AML-193 (cell line): ENCODE results near the gene EIF4E3.

Experiments used
- DNase-seq, 2 experiments: peaks; one replicate each; lab custom pipeline; 2025; lab: John Stamatoyannopoulos, UW

Gene EIF4E3

DNA sequence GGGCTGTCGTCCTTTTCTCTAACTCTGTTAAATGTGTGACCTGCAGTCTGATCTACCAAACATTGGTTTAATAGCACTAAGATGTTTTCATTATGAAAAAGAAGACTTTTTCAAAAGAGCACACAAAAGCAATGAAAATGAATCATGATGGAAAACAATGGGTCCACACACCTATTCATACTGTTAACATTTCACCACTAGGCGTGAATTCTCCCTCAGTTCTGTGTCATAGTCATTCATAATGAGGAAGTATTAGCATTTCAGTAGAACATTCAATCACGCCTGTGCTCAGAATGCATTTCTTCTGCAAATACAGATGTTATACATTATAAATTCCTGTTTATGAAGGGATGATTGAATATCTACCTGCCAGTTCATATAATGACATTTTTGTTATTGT lies 35.9 kb downstream of the EIF4E3 start:
- peak in 1 of 2 experiments; percentile 33 for DNase-seq

DNA sequence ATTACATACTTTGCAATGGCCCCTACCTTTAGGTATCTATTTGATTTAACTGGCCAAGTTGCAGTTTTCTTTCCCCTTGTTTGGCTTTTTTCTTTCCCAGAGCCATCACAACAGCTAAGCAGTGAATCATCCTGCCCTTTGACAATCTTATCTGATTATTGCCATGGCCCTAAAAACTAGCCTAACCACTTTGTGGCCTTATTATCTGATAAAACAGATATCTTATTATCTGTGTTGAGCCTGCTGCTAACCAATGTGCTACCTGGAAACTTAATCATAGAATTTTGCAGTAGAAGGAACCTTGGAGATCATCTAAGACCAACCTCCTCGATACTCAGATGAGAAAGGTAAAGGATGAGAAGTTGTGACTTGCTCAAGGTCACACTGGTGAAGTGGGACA lies 37.1 kb downstream of the EIF4E3 start:
- DNase-seq = no peak

DNA sequence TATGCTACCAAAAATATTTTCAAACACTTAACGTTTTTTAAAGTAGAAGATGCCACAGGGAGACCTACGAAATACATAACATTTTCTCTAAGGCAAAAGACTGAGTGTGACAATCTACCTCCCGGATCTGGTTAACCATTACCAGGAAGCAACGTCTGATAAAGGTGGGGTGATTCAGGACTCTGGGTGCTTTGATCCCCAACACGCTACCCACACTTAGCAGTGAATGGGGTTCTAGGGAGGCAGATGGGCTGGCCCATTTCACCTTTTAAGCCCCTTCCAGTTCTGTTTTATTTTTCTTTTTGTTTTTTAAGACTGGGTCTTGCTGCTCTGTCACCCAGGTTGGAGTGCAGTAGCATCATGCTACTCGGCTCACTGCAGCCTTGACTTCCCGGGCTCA lies 39.5 kb downstream of the EIF4E3 start:
- DNase-seq = no peak

DNA sequence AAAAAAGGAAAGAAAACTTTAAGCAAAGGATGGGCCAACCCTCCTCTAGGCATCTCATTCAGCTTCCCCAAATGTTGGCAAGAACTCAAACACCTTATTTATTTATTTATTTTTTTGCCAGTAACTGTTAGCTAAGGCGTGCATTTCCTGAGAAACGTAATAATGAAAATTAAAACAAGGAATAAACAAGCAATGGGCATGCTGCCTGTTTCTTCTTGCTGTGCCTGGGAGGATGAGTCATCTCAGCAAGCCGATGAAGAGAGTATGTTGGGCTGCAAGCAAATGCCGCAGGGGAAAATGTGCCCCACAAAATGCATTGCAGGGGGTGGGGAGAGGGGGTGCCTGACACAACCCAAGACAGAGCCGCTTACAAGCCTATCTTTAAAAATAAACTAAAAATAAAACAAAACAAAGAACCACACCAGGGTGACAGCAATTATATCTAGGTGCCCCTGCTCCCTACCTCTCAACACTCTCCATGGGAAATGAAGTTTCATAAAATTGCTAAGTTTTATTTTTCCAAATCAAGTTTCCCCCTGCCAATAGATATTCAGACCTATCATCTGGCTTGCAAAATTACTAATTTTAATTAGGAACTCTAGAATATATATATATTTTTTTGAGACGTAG lies 40.3 kb downstream of the EIF4E3 start:
- no peak for DNase-seq

DNA sequence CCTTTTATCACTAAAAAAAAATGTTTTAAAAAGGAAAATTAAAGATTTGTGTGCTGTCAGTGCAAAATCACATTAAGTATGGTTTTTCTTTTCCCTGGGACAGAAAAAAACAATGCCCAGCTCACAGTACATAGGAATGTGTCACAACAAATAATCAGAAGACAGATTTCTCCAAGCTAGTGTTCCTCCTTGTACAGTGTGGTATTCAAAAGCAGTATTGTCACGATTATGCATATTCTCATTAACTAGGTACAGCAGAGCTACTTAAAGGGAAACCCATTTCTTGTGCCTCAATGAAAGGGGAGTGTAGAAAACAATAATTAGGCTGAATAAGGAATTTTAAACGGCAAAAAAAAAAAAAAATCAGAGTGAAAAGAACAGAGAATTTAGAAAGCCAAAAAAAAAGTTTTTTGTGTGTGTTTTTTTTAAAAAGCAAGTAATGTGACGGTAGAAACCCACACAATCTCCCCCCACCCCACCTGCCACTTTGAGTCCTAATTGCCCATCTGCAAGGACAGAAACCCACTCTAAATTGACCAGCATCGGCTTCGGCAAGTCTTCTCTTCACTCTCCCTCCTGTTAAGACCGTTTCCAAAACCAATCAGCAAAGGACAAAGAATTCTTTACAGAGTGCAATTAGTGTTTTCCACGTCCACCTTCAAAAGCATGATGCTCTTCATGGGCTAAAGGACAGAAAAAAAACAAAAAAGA lies 41.0 kb downstream of the EIF4E3 start:
- no peak for DNase-seq

DNA sequence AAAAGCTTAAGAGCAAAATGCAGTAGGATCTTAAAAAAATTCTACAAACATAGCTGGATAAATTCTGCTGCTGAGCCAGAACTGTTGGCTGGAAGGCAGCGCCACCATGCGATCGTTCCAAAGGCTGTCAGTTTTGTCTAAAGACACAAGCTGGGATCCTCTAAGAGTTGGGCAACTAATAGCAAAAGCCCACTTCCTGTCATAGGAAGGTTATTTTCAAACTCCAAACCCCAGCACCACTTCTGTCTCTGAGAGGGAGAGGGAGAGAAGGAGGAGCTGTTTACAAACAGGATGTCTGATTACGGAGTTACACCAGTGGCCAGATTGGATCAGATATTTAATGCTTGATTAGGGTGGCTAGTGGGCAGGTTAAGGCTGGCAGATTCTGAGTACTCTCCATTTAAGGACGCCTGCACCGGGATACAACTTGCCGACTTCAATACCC lies 44.0 kb downstream of the EIF4E3 start:
- DNase-seq = peak; percentile 87 to 90

DNA sequence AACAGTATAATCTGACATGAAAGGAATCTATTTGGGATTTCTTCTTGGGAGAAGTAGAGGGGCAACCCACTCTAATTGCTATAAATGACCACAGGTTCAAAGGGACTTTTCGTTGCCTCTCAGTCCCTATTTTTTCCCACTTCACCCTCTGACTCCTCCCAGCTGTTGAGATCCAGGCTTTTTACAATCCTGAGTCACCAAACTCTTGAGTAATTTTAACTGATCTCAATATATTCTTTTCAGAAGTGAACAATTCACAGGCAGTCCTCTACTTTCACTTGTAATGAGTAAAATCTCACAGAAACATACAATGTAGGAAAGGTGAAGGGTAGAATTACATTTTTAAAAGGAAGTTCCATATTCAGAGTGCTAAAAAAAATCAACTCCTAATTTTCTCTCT lies 44.6 kb downstream of the EIF4E3 start:
- DNase-seq = no peak

DNA sequence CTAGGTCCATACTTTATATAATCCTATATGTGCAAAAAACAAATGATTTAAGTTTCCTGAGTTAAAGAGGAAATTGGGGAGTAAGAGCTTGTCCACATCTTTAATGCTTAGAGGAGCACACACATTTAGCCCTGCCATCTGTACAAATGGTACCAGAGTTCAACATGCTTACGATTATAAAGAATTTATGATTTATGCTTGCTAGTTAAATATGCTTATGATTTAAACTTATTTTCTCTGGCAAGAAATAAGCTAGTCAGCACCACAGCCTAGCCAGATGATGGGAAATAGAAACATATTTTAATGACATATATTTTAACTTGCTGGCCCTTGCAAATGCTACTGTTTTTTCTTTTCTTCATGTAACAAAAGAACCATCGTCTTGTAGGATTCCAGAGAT lies 48.3 kb downstream of the EIF4E3 start:
- no peak for DNase-seq

DNA sequence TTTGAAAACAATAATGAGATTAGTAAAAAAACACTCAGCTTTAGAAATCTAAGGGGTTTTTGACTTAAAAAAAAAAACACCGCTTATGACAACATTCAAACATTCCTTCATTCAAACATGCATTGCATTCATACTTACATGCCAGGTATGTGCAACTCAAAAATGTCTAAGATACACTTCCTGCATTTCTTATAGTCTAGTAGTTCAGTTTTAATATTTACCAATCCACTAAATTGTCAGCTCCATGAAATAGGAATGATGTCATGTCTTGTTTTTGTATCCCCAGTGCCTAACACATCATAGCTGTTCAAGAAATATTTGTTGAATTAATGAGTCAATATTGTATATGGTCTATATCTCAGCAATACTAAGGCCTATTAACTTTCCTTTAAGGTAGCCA lies 51.7 kb downstream of the EIF4E3 start:
- DNase-seq = no peak

DNA sequence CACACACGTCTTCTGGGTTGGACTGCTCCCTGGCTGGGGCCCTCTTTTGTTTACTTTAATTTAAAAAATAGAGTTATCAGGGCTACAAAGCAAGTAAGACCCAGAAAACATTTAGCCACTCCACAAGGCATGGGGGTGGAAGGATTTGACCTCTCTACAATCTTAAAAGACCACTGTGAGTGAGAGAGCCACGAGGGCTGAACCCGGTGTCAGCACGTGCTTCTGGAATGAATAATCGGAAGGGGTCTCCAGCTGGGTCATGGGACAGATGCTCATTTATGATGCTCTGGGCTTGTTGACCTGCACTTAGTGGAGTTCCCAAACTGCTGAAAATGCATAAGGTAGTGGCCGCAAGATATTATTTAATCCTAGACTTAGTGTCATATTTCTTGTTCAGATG lies 52.4 kb downstream of the EIF4E3 start:
- no peak for DNase-seq

DNA sequence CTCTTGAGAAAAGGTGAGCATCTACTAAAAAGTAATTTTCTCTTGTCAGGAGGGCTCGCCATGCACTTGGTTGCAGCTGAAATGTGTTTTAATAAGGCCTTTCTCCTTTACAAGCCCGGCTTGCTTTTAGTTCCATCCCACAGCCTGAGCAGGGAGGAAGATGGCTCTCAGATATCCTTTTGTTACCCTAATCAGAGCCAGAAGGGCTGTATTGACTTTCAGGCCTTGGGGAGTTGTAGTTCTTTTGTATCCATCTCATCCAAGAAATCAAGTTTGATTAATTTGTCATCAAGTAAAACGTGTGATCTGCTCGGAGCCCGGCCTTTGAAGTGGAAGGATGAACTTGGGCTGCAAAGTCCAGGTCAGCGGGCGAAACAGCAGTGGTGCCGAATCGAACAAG lies 52.9 kb downstream of the EIF4E3 start:
- DNase-seq = no peak

DNA sequence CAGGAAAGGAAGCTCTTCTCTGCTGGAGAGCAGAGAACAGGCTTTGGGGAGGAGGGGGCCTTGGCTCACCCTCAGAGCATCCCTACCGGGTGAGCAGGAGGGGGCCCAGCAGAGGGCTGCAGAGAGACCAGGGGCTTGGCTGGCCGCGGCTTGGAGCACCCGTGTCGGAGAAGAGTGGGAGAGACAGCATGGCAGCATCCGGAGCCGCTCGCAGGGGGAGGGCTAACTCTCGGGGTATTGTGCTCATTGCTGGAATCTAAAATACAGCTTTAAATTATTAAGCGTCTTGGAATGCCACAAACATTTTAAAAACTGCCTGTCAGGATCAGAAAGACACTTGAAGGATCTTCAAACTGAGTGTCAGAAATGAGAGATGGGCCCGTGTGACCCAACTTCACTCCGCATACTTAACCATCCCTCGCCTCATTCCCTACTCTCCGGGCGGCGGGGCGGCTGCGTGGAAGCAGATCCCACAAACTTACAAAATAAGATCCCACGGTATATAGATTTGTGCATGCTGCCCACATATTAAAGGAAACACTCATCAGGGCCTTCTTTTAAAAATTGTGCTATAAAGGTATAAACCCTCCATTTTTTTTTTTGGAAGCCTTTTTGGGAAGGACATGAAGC lies 53.9 kb downstream of the EIF4E3 start:
- DNase-seq = no peak

DNA sequence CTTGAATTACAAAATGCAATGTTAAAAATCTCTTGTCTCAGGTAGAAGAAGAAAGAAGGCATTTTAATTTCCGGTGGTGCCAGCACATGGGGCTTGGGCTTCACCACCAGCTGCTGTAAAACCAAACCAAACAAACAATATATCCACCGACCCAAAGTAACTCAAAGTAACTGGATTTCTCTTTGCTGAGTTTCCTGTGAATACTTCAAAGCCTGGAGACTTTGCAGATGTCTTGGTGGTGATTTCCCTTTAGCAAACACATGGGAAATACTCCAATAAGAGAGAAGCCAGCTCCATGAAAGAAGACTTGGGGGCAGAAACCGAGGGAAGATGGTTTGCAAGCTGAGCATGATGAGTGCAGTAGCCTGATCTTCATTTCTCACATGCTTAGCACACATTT lies 62.6 kb downstream of the EIF4E3 start:
- DNase-seq = no peak

DNA sequence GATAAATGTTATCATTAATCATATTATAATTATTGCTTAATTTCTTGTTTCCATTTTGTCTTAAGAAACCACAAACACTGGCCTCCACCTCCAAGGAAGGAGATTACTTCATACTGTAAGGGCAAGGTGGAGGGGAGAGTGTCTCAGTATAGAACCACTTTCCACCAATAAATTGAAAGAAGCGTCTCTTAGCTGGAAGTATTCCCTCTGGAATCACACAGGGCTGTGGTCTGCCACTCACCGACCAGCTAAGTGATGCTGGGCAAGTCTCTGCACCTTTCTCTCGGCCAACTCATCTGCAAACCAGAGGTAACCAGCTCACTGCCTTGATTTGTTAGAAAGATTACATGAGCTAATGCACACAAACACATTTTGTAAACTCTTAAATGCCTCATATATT lies 63.1 kb downstream of the EIF4E3 start:
- no peak for DNase-seq

DNA sequence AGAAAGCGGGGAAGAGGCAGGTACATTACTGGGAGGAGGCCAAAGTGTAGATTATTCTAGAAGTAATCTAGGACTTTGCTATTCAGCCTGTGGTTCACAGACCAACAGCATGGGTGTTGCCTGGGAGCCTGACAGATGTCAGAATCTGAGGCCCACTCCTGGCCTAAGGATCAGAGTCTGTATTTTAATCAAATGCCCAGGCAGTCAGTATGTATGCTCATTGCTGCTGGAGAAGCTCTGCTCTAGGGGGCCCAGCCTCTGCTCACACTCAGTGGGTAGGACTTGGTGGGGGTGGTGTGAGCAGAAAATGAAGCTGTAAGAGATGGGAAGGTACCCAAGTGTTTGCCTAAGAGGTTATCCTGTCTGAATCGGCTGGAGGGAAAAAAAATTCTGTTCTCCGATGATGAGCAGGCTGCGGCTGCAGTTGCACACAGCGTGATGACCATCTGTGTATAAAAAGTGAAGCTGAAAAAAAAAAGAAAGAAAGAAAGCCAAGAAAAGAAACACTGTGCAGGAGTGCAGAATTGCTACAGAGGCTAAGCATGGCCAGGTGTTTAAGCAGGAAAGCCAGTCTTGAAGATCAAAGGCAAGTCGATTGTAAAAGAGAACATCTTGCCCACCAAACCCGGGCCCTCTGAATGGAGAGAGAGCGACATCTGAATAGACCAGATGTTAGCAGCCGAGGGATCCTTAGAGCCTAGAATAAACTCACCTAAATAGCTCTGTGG lies 65.2 kb downstream of the EIF4E3 start:
- DNase-seq = no peak

DNA sequence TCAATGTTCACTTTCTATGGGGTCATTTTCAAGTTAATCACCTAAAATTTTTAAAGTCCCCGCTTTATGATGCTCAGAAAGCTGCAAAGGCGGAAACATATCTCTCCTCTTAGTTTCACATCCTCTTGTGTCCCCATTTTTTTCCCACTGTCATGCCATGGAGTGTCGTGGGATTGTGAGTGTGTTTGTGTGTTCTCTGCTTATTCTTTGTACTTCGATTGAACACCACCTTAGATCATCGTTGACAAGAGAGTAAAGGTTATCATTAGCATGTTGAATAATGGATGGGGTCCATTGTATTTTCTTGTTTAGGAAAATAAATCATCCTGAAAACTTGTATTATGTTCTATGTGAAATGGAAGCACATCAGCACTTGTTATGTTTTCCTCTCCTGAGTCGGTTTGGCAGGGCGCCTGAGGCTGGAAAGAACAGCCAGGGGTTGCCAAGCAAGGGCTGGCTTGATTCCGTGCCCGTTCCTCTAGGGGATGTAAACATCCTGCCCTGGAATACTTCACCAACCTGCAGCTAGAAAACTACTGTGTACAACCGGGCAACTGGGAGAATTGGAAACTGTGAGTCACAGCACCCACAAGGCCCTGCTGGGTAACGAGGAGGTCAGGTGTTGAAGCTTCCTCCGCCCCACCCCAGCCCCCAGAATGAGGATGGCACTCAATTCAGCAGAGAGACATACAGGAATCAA lies 67.2 kb downstream of the EIF4E3 start:
- DNase-seq = no peak

DNA sequence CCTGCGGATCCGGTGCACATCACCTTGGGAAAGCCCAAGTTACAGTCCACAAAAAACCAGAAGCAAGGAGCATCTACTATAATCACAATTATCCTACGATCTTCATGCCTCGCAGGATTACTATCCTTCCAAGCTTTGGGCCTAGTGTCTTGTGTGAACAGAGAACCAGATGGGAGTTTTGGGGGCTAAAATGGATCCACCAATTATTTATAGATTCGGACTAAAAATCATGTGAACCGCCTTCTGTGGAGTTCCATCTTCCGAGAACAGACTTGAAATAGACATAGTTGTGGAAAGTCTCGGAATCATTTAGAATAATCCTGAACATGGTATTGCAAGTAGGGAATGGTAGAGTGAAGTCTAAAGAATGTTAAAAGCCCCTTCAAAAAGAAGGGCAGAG lies 70.1 kb downstream of the EIF4E3 start:
- DNase-seq = no peak

DNA sequence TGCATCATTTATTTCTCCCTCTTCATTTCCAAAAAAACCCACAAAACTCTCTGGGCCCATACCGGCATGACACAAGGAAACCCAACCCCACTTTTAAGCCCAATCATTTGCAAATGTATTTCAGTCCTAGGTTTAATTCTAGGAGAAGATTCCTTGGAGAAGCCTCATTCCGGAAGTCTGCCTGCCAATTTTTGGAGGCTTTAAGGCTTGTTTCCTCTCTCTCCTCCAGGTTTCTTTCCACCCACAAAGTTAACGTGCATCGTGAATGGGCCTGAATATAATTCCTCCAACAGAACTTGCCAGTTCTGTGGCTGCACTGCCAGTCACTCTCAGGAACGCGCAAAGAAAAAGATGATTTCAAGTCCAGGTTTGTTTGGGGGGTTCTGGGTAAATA lies 71.8 kb downstream of the EIF4E3 start:
- no peak for DNase-seq

DNA sequence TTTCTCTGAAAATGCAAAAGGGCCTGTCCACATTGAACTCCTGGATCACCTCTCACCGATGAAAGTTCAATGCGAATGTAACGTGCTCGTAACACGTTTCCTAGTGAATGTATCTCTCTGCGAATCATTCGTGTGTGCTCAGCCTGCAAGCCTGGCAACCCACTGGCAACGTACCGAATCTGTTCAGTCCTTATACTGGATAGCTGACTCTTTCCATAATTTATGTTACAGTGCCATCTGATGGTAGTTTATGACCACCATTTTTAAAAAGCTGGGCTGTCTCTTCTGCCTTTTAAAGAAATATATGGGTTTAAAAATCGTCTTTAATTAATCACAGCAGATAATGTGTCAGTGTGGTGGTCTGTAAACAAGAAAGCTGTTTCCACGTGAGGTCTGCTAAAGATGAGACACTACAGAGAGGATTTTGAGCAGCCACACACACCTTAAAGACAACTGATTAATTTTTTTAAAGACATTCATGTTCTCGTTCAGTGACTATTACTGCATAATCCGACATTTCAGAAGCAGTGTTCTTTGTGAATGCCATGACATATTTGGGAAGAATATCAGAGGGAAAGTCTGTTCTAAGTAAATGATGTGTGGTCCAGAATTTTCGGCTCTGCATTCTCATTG lies 72.3 kb downstream of the EIF4E3 start:
- peak; percentile 62 to 72 for DNase-seq

DNA sequence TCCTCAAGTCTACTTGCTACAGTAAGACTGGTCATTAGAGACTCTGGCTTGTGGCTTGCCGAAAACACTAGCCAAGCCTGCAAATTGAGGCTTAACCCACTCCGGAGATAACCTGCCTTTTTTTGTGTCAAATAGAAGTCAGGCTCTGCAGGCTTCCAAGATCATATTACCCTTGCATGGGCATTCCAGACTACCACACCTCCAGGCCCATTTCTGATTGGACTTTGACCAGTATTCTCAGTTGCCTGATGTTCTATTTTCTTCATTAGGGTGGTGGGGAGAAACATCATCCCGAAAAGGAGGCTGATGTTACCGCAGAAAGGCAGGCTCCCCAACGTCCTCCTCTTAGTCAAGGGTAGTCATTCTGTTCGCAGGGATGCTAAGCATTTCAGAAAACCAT lies 73.6 kb downstream of the EIF4E3 start:
- no peak for DNase-seq

DNA sequence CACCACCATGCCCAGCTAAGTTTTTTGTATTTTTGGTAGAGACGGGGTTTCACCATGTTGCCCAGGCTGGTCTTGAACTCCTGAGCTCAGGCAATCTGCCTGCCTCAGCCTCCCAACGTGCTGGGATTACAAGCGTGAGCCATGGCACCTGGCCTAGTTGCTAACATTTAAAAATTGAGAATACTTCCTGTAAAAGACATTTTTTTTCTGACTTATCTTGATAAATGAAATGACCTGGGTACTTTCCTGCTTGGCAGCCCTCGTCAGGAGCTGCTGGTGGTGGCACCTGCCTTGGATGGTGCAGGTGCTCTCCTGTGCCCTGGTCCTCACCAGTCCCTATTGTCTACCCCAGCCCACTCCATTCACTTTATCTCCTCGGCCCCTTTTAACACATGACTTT lies 74.8 kb downstream of the EIF4E3 start:
- DNase-seq = no peak

DNA sequence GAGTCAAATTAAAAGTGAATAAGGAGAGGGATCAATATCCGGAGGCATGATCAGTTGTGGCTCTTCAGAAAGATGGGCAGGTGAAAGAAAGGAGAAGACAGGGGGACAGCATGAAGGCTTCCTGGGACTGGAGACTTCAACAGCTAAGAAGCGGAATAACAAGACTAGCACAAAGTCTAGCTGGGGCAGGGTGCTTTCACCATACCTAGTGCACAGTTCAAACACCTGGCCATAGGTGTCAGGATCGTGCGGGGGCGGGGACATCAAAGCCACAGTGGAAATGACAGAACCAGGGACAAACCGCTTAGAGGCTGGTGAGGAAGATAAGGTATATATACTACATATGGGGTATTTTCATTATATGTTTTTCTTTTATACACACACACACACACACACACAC lies 75.4 kb downstream of the EIF4E3 start:
- no peak for DNase-seq
